ENCODE measurements around the gene KRT23. TPM values are rescaled to one million over a fixed set of nuclear protein-coding genes. Genes with fewer than 3 reads are reported as not detected.

KRT23 gene
- total and polyA plus RNA-seq, 10 of the 15 experiments (the other 5 are each of a cell fraction or from before 2014, with no cell fraction given): not detected

DNA sequence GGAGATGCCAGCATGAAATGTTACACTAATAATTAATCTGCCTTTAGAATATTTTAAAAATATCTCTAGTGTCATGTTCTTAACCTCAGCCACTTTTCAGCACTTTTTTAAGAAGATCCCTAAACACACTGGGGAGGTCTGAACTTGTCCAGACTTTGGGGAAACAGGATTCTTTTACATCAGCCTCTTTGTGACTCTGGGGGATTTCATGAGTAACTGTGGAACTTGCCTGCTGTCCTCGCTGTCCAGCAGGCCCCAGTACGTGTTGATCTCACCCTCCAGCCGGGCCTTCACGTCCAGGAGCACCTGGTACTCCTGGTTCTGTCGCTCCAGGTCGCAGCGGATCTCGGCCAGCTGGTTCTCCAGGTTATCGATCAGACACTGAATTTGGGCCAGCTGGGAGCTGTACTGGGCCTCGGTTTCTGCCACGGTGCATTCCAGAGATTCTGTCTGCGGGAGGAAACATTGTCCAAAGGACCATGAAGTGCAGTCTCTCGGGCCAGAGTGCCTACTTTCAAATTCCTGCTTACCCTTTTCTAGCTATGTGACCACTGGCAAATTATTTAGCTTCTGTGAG lies 41.2 kb upstream of the KRT23 start:
- ChIA-PET RAD21 (ENCODE audit: unreplicated experiment) (no interaction called here), CTCF (no interaction called here), SMC1A (ENCODE audit: uncharacterized antibody, unreplicated experiment) (no interaction called here), POLR2A (no interaction called here)
- no TSS peak for BruUV-seq (replicated peaks)
- intact Hi-C loops (cut with micrococcal nuclease; ENCODE audit: unreplicated experiment): no loop called here
- no peaks in the 10 kb centered on the region for H4K20me1 ChIP-seq (ENCODE audit: control insufficient read depth, insufficient read depth)
- WGBS (ENCODE audit: insufficient coverage, insufficient replicate concordance, low lambda C conversion rate, missing lambda C conversion rate): 35% methylated on average over 13 of the region's 13 CpGs
- no peak for FAIRE-seq
- no peak for DNase-seq (ENCODE audit: low read depth, low spot score)
- H3K36me3 ChIP-seq (ENCODE audit: control insufficient read depth in 2 of 2, insufficient read depth in 2 of 2, low read length in 1 of 2): no peaks in the 10 kb centered on the region
- H3K79me2 ChIP-seq (ENCODE audit: control insufficient read depth, insufficient read depth, low read length): no peaks in the 10 kb centered on the region
- ATAC-seq: no peak
- no peak overlapping the region for H3K27ac ChIP-seq (ENCODE audit: control insufficient read depth, insufficient read depth)
- H3K27me3 ChIP-seq (replicated peaks in 1 of 2; ENCODE audit: control insufficient read depth in 2 of 2, insufficient read depth in 2 of 2, low read length in 1 of 2): peaks cover 0 to 3% of the 10 kb centered on the region in 2 experiments; a peak in 1 of 4 replicates
- H3K9ac ChIP-seq (ENCODE audit: control insufficient read depth, insufficient read depth, low read length): no peak overlapping the region
- no peak overlapping the region for H2AFZ ChIP-seq (ENCODE audit: control insufficient read depth, low read depth, low read length)
- in situ Hi-C loops (cut with MboI): no loop called here
- TF ChIP-seq HSF1 (IDR thresholded peaks at IDR 0.05; ENCODE audit: low read depth, low read length): no peak
- TF ChIP-seq ZNF274 (IDR thresholded peaks at IDR 0.05; ENCODE audit: insufficient read depth, insufficient read length): no peak
- TF ChIP-seq, protein P1, sequence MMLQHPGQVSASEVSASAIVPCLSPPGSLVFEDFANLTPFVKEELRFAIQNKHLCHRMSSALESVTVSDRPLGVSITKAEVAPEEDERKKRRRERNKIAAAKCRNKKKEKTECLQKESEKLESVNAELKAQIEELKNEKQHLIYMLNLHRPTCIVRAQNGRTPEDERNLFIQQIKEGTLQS (IDR thresholded peaks at IDR 0.05; ENCODE audit: borderline replicate concordance, extremely low read depth, low read depth, low read length): no peak
- H3K9me3 ChIP-seq (replicated peaks; ENCODE audit: control insufficient read depth, insufficient read depth, low read length): no peaks in the 10 kb centered on the region
- H3K4me2 ChIP-seq (ENCODE audit: control insufficient read depth, insufficient read depth): no peak overlapping the region
- no peaks in the 10 kb centered on the region for H3K4me1 ChIP-seq (ENCODE audit: control insufficient read depth, insufficient read depth, low read length)
- H3K4me3 ChIP-seq: no peak overlapping the region

DNA sequence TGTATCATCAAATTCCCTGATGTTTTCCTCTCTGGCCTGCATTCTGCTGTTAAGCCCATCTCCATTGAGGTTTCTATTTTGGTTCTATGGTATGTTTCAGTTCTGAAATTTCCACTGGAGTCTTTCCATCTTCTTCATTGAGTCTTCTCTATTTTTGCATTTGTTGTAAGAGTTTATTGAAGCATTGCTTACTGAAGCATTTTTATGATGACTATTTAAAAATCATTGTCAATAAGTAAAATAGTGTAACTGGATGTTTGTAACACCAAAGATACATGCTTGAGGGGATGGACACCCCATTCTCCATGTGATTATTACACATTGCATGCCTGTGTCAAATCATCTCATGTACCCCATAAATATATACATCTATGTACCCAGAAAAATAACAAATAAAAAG lies 38.1 kb upstream of the KRT23 start:
- DNase-seq (ENCODE audit: low read depth, low spot score) (no peak), FAIRE-seq (no peak)
- intact Hi-C loops (cut with micrococcal nuclease; ENCODE audit: unreplicated experiment): no loop called here

More for the DNA sequence above, 38.1 kb upstream of the KRT23 start:
- Histone ChIP-seq H3K4me1 (ENCODE audit: control insufficient read depth, insufficient read depth, low read length) (no peaks in the 10 kb centered on the region), H3K9ac (ENCODE audit: control insufficient read depth, insufficient read depth, low read length) (no peak overlapping the region), H3K4me2 (ENCODE audit: control insufficient read depth, insufficient read depth) (no peak overlapping the region), H3K36me3 (ENCODE audit: control insufficient read depth in 2 of 2, insufficient read depth in 2 of 2, low read length in 1 of 2) (no peaks in the 10 kb centered on the region), H3K4me3 (no peak overlapping the region), H3K27me3 (replicated peaks in 1 of 2; ENCODE audit: control insufficient read depth in 2 of 2, insufficient read depth in 2 of 2, low read length in 1 of 2) (peaks cover 0 to 2% of the 10 kb centered on the region in 2 experiments; a peak in 1 of 4 replicates), H4K20me1 (ENCODE audit: control insufficient read depth, insufficient read depth) (no peaks in the 10 kb centered on the region), H3K79me2 (ENCODE audit: control insufficient read depth, insufficient read depth, low read length) (no peaks in the 10 kb centered on the region), H3K9me3 (replicated peaks; ENCODE audit: control insufficient read depth, insufficient read depth, low read length) (no peaks in the 10 kb centered on the region), H3K27ac (ENCODE audit: control insufficient read depth, insufficient read depth) (no peak overlapping the region), H2AFZ (ENCODE audit: control insufficient read depth, low read depth, low read length) (no peak overlapping the region)
- ChIA-PET RAD21 (ENCODE audit: unreplicated experiment) (no interaction called here), CTCF (no interaction called here), SMC1A (ENCODE audit: uncharacterized antibody, unreplicated experiment) (no interaction called here), POLR2A (no interaction called here)
- BruUV-seq (replicated peaks): no TSS peak
- TF ChIP-seq KDM1A (IDR thresholded peaks at IDR 0.05; ENCODE audit: borderline replicate concordance): no peak
- TF ChIP-seq, protein P2, sequence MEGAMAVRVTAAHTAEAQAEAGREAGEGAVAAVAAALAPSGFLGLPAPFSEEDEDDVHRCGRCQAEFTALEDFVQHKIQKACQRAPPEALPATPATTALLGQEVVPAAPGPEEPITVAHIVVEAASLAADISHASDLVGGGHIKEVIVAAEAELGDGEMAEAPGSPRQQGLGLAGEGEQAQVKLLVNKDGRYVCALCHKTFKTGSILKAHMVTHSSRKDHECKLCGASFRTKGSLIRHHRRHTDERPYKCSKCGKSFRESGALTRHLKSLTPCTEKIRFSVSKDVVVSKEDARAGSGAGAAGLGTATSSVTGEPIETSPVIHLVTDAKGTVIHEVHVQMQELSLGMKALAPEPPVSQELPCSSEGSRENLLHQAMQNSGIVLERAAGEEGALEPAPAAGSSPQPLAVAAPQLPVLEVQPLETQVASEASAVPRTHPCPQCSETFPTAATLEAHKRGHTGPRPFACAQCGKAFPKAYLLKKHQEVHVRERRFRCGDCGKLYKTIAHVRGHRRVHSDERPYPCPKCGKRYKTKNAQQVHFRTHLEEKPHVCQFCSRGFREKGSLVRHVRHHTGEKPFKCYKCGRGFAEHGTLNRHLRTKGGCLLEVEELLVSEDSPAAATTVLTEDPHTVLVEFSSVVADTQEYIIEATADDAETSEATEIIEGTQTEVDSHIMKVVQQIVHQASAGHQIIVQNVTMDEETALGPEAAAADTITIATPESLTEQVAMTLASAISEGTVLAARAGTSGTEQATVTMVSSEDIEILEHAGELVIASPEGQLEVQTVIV (IDR thresholded peaks at IDR 0.05; ENCODE audit: borderline replicate concordance, partially characterized antibody): no peak
- in situ Hi-C loops (cut with MboI): no loop called here
- ATAC-seq: no peak

Measured in GM12878 (cell line).